Muscle layer of duodenum (tissue), 2 donors: ENCODE measurements around the gene TCF4.
A peak's percentile ranks its signal among the peaks of the same experiment; 100 is the strongest.

Experiments
- H3K27ac ChIP-seq: one replicate; pipeline ENCODE4 v1.7.0; 2013; ENCODE audit warnings: mild to moderate bottlenecking, low read length
- H3K27me3 ChIP-seq: one replicate; pipeline ENCODE4 v1.7.0; 2013; ENCODE audit warnings: low read depth, mild to moderate bottlenecking, control low read depth, low read length
- H3K36me3 ChIP-seq, 2 donors: one replicate each; pipeline ENCODE4 v1.7.0; 2013; ENCODE audit warnings: low read length in 2 of 2, control low read depth in 1 of 2, mild to moderate bottlenecking in 1 of 2; ENCODE audit not compliant: insufficient read depth in 2 of 2, control insufficient read depth in 1 of 2
- H3K4me1 ChIP-seq, 2 donors: one replicate each; pipeline ENCODE4 v1.7.0; 2013; ENCODE audit warnings: low read length in 2 of 2, mild to moderate bottlenecking in 2 of 2, control low read depth in 1 of 2, moderate library complexity in 1 of 2; ENCODE audit not compliant: insufficient read depth in 2 of 2, control insufficient read depth in 1 of 2
- H3K4me3 ChIP-seq, 2 donors: one replicate each; pipeline ENCODE4 v1.7.0; 2013; ENCODE audit warnings: low read length in 2 of 2, low read depth in 1 of 2, mild to moderate bottlenecking in 1 of 2
- H3K9me3 ChIP-seq, 2 donors: one replicate each; pipeline ENCODE4 v1.7.0; 2013; ENCODE audit warnings: low read length in 2 of 2, control low read depth in 1 of 2, mild to moderate bottlenecking in 1 of 2; ENCODE audit not compliant: control insufficient read depth in 1 of 2
- donor health status: healthy.

Gene TCF4

GRCh38 chr18:55432307-55433040 lies 155.5 kb downstream of the TCF4 start:
- no peaks in the 10 kb centered on the region for H3K9me3 ChIP-seq
- H3K27me3 ChIP-seq = no peaks in the 10 kb centered on the region
- H3K27ac ChIP-seq = no peak overlapping the region
- peaks cover 0 to 10% of the 10 kb centered on the region in 2 donors for H3K4me1 ChIP-seq
- H3K36me3 ChIP-seq = no peaks in the 10 kb centered on the region
- H3K4me3 ChIP-seq = no peak overlapping the region

GRCh38 chr18:55430026-55430425 lies 158.0 kb downstream of the TCF4 start:
- no peak overlapping the region for H3K4me3 ChIP-seq
- H3K27ac ChIP-seq = no peak overlapping the region
- H3K36me3 ChIP-seq = no peaks in the 10 kb centered on the region
- H3K4me1 ChIP-seq = peaks cover 0 to 10% of the 10 kb centered on the region in 2 donors
- no peaks in the 10 kb centered on the region for H3K27me3 ChIP-seq
- no peaks in the 10 kb centered on the region for H3K9me3 ChIP-seq

GRCh38 chr18:55427951-55428350 lies 160.0 kb downstream of the TCF4 start:
- H3K4me1 ChIP-seq = peaks cover 0 to 8% of the 10 kb centered on the region in 2 donors
- no peak overlapping the region for H3K4me3 ChIP-seq
- no peak overlapping the region for H3K27ac ChIP-seq
- H3K36me3 ChIP-seq = no peaks in the 10 kb centered on the region
- no peaks in the 10 kb centered on the region for H3K27me3 ChIP-seq
- H3K9me3 ChIP-seq = no peaks in the 10 kb centered on the region

GRCh38 chr18:55425698-55426097 lies 162.3 kb downstream of the TCF4 start:
- Histone ChIP-seq H3K4me3 (no peak overlapping the region), H3K36me3 (no peaks in the 10 kb centered on the region), H3K27me3 (no peaks in the 10 kb centered on the region), H3K4me1 (no peaks in the 10 kb centered on the region), H3K9me3 (no peaks in the 10 kb centered on the region), H3K27ac (no peak overlapping the region)

GRCh38 chr18:55422456-55423180 lies 165.4 kb downstream of the TCF4 start:
- Histone ChIP-seq H3K4me3 (peak overlapping the region; percentile 54 to 62), H3K4me1 (no peaks in the 10 kb centered on the region), H3K27ac (peak overlapping the region; percentile 89), H3K36me3 (no peaks in the 10 kb centered on the region), H3K9me3 (no peaks in the 10 kb centered on the region), H3K27me3 (no peaks in the 10 kb centered on the region)

GRCh38 chr18:55421615-55422419 lies 166.2 kb downstream of the TCF4 start:
- no peaks in the 10 kb centered on the region for H3K36me3 ChIP-seq
- peak overlapping the region; percentile 54 to 62 for H3K4me3 ChIP-seq
- H3K27ac ChIP-seq = peak overlapping the region; percentile 89
- H3K9me3 ChIP-seq = no peaks in the 10 kb centered on the region
- H3K4me1 ChIP-seq = peaks cover under 1 to 8% of the 10 kb centered on the region in 2 donors
- no peaks in the 10 kb centered on the region for H3K27me3 ChIP-seq

GRCh38 chr18:55421308-55421614 lies 166.7 kb downstream of the TCF4 start:
- peaks cover 4 to 9% of the 10 kb centered on the region in 2 donors for H3K4me1 ChIP-seq
- H3K36me3 ChIP-seq = no peaks in the 10 kb centered on the region
- H3K9me3 ChIP-seq = no peaks in the 10 kb centered on the region
- peak overlapping the region; percentile 89 for H3K27ac ChIP-seq
- H3K27me3 ChIP-seq = no peaks in the 10 kb centered on the region
- H3K4me3 ChIP-seq = peak overlapping the region in 1 of 2 donors; percentile 62

- Histone ChIP-seq H3K27me3 (no peaks in the 10 kb centered on the region), H3K27ac (peak overlapping the region; percentile 89), H3K36me3 (no peaks in the 10 kb centered on the region), H3K9me3 (no peaks in the 10 kb centered on the region), H3K4me3 (peak overlapping the region in 1 of 2 donors; percentile 62), H3K4me1 (peaks cover 4 to 9% of the 10 kb centered on the region in 2 donors)
Measured at GRCh38 chr18:55420665-55421307, 167.2 kb downstream of the TCF4 start.

GRCh38 chr18:55419947-55420664 lies 167.9 kb downstream of the TCF4 start:
- peak overlapping the region; percentile 89 for H3K27ac ChIP-seq
- H3K4me1 ChIP-seq = peaks cover 4 to 9% of the 10 kb centered on the region in 2 donors
- no peaks in the 10 kb centered on the region for H3K36me3 ChIP-seq
- no peaks in the 10 kb centered on the region for H3K9me3 ChIP-seq
- H3K27me3 ChIP-seq = no peaks in the 10 kb centered on the region
- H3K4me3 ChIP-seq = peak overlapping the region in 1 of 2 donors; percentile 62

- no peaks in the 10 kb centered on the region for H3K27me3 ChIP-seq
- no peak overlapping the region for H3K4me3 ChIP-seq
- H3K36me3 ChIP-seq = no peaks in the 10 kb centered on the region
- no peaks in the 10 kb centered on the region for H3K9me3 ChIP-seq
- peaks cover 4 to 9% of the 10 kb centered on the region in 2 donors for H3K4me1 ChIP-seq
- H3K27ac ChIP-seq = peak overlapping the region; percentile 89
Measured at GRCh38 chr18:55419132-55419946, 168.7 kb downstream of the TCF4 start.
